ENCODE data around the gene DIO1.

- no peak for TF ChIP-seq EP300 (IDR thresholded peaks at IDR 0.05; ENCODE audit: borderline replicate concordance)
- no peak for TF ChIP-seq REST (IDR thresholded peaks at IDR 0.05; ENCODE audit: low read depth)
- TF ChIP-seq USF1 (IDR thresholded peaks at IDR 0.05), result no peak
- no peak for TF ChIP-seq CREB1 (IDR thresholded peaks at IDR 0.05; ENCODE audit: low read depth)
- TF ChIP-seq TAF1 (IDR thresholded peaks at IDR 0.05; ENCODE audit: low read depth), result no peak
Measured at GRCh38 chr1:53893999-53894636, at the start of gene DIO1.

Measured in Ishikawa (cell line).